Measurements from ENCODE around the gene FBXO46. TPM values are rescaled to one million over a fixed set of nuclear protein-coding genes. Genes with fewer than 3 reads are reported as not detected.

Gene FBXO46
- total RNA-seq, 8 experiments from 2014 or later, result 6.4 to 24.3 (median 8.9) TPM

DNA sequence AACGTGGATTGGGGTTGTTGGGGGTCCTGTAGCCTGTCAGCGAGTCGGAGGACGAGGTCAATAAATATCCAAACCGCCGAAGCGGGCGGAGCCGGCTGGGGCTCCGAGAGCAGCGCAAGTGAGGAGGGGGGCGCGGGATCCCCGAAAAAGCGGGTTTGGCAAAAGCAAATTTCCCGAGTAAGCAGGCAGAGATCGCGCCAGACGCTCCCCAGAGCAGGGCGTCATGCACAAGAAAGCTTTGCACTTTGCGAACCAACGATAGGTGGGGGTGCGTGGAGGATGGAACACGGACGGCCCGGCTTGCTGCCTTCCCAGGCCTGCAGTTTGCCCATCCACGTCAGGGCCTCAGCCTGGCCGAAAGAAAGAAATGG lies 39.1 kb upstream of the FBXO46 start:
- in situ Hi-C loops (cut with MboI; ENCODE audit: low pct_unique_long_range_greater_than_20kb in 2 of 9, low sequenced_read_pairs in 9 of 9, unreplicated experiment in 9 of 9), result no loop called here
- ATAC-seq (replicated peaks in 6 of 8), result peak in 6 of 8 experiments; percentile 0 to 1 (median 1)
- 0 to 8% (median 4%) methylated on average over 1 to 9 of the region's 28 CpGs; no CpG with 5 or more reads in 7 of the 10 experiments for WGBS, 10 experiments

DNA sequence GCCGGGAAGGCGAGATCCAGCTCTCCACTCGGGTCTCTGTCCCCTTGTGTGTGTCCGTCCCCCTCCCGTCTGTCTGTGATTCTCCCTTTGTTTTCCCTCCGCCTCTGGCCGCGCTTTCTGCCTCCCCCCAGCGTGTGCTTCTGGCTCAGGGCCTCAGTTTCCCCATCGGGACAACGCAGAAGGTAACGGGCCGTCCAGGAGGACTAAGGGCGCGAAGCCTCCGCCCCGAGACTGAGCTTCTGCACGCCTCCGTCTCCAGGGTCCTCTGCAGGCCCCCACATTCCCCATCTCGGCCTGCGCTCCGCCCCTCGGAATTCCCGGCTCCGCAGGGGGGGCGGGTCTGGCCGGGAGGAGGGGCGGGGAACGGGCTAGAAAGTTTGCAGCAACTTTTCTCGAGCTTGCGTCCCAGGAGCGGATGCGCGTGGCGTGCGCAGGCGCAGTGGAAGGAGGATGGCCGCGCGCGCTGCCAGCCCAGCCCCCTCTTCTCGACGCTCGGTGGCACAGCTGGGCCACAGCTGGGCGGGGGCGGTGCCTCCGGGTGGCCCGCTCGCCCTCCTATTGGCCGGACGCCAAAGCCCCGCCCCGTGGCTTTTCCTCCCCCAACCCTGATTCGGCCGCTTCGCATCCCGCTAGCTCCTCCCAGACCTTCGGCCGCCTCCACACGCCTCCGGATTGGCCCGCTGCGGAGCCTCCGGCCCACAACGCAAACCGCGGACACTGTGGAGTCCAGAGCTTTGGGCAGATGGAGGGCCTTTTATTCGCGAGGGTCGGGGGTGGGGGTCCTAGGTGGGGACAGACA lies 38.5 kb upstream of the FBXO46 start, which contains the start of gene SIX5:
TSS of gene SIX5 (minus strand) at position 269 of the 799 bp plus-strand sequence. CDS start 408 bp downstream, outside the sequence.
- peak within 1 kb of the TSS; percentile 40 to 71 (median 46) for H3K4me3 ChIP-seq
- WGBS, 10 experiments, result 4% methylated on average over 15 of the region's 70 CpGs; no CpG with 5 or more reads in 9 of the 10 experiments
- ATAC-seq (replicated peaks in 6 of 8), result peak; percentile 22 to 57 (median 52)
- H3K27ac ChIP-seq, result peak within 1 kb of the TSS; percentile 81 to 87
- H3K4me1 ChIP-seq (replicated peaks in 1 of 2), result peaks cover 10 to 22% of the 10 kb centered on the region in 2 donors
- in situ Hi-C loops (cut with MboI; ENCODE audit: low pct_unique_long_range_greater_than_20kb in 2 of 9, low sequenced_read_pairs in 9 of 9, unreplicated experiment in 9 of 9), result no loop called here

More for the DNA sequence above, 39.1 kb upstream of the FBXO46 start:
- Histone ChIP-seq H3K4me3 (peak overlapping the region; percentile 35 to 49 (median 43)), H3K27ac (peak overlapping the region; percentile 81 to 87), H3K4me1 (replicated peaks in 1 of 2) (peaks cover 4 to 16% of the 10 kb centered on the region in 2 donors)

DNA sequence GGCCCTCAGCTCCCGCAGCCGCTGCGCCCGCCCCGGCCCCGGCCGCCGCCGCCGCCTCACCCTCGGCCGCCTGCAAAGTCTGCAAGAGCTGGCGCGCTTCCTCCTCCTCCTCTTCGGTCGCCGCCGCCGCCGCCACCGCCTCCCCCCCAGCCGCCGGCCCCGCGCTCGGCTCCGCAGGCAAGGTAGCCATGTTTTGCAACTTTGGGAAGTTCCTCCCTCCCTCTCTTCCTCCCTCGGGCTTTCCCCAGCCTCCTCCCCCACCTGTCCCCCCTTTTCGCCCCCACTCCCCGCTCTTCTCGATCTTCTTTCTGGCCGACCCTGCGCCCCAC lies 37.9 kb upstream of the FBXO46 start:
- in situ Hi-C loops (cut with MboI; ENCODE audit: low pct_unique_long_range_greater_than_20kb in 2 of 9, low sequenced_read_pairs in 9 of 9, unreplicated experiment in 9 of 9), result no loop called here

DNA sequence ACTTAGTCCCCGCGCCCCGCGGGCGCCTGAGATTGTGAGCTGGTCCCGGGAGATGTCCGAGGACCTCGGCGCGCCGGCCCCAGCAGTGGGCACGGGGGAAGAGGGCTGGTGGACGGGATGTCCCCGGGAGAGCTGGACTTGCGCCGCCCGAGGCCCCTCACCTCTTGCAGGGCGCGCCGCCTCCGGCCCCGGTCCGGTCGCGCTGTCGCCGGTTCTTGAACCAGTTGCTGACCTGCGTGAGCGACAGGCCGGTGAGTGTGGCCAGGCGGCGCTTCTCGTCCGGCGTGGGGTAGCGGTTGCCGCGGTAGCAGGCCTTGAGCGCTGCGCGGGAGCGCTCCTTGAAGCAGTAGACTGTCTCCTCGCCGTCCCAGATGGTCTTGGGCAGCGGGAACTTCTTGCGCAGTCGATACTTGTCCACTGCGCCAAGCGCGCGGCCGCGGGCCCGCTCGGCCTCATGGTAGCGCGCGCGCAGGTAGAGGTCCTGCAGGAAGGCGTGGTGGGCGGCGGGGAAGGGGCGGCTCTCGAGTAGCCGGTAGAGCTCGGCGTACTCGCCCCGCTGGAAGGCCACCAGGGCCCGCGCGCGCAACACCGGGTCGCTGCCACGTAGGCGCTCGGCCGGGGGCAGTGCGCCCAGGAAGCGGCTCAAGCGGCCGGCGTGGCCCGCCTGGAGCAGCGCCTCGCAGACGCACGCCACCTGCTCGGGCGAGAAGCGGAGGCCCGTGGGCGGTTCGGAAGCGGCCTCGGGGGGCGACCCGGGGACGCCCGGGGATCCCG lies 37.4 kb upstream of the FBXO46 start:
- Histone ChIP-seq H3K4me1 (replicated peaks in 1 of 2) (peaks cover 18 to 29% of the 10 kb centered on the region in 2 donors), H3K4me3 (peak overlapping the region; percentile 40 to 71 (median 46)), H3K27ac (peak overlapping the region; percentile 39 to 81)
- WGBS, 10 experiments, result 0 to 7% (median 3%) methylated on average over 1 to 12 of the region's 102 CpGs; no CpG with 5 or more reads in 5 of the 10 experiments
- in situ Hi-C loops (cut with MboI; ENCODE audit: low pct_unique_long_range_greater_than_20kb in 2 of 9, low sequenced_read_pairs in 9 of 9, unreplicated experiment in 9 of 9), result no loop called here
- ATAC-seq (replicated peaks in 6 of 8), result peak in 3 of 8 experiments; percentile 0

More for the DNA sequence above, 37.9 kb upstream of the FBXO46 start:
- WGBS, 10 experiments, result no CpG with 5 or more reads among the region's 33 CpGs
- H3K4me3 ChIP-seq, result peak overlapping the region; percentile 40 to 71 (median 46)
- peaks cover 16 to 28% of the 10 kb centered on the region in 2 donors for H3K4me1 ChIP-seq (replicated peaks in 1 of 2)
- peak overlapping the region; percentile 39 to 81 for H3K27ac ChIP-seq
- ATAC-seq (replicated peaks in 6 of 8), result no peak

DNA sequence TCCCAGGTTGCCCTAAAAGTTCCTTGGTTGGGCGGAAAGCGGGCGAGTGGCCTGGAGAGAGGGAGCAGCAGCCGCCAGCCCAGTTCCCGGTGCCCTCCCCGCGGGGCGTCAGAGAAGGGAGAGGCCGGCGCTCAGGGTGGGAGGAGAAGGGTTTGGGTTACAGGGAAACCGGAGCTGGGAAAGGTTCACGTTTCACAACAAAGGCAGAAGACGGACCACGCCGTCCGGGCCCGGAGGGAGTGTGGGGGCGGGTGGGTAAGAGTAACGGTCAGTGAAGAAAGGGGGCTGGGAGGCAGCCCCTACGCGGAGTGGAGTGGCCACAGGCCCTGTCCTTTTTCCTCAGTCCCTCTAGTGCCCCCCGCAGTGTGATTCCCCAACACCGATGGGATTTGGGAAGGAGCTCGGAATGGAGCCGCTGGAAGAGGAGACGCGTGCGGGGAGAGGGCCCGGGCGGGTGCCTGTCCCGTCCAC lies 36.7 kb upstream of the FBXO46 start:
- peak in 3 of 8 experiments; percentile 7 to 13 (median 12) for ATAC-seq (replicated peaks in 6 of 8)
- WGBS, 10 experiments, result 0% methylated on average over 3 to 4 of the region's 31 CpGs; no CpG with 5 or more reads in 8 of the 10 experiments
- Histone ChIP-seq H3K4me1 (replicated peaks in 1 of 2) (peaks cover 18 to 29% of the 10 kb centered on the region in 2 donors), H3K4me3 (peak overlapping the region; percentile 40 to 71 (median 46)), H3K27ac (peak overlapping the region; percentile 1 to 81)
- in situ Hi-C loops (cut with MboI; ENCODE audit: low pct_unique_long_range_greater_than_20kb in 2 of 9, low sequenced_read_pairs in 9 of 9, unreplicated experiment in 9 of 9), result no loop called here

DNA sequence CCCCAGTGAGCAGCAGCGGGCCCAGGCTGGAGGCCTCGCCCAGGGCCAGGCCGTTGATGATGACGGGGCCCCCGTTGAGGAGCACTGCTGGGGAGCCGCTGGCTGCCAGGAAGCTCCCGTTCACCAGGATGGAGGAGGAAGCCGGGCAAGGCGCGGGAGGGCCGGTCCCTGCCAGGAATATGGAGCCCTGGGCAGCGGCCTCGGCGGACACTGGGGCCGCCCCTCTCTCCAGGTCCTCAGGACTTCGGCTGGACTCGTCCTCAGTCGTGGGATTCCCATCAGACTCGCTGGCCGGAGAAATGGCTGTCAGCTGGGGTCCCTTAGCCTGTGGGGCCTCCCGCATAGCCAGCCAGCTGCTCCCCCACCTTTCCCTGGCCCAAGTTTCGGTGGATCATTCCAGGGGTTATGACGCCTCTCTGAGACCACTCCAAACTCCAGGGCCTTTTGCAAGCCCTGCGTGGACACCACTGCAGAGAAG lies 36.2 kb upstream of the FBXO46 start:
- in situ Hi-C loops (cut with MboI; ENCODE audit: low pct_unique_long_range_greater_than_20kb in 2 of 9, low sequenced_read_pairs in 9 of 9, unreplicated experiment in 9 of 9), result no loop called here
- Histone ChIP-seq H3K27ac (peak overlapping the region in 1 of 2 donors; percentile 81), H3K4me1 (replicated peaks in 1 of 2) (peaks cover 18 to 29% of the 10 kb centered on the region in 2 donors), H3K4me3 (peak overlapping the region; percentile 40 to 71 (median 46))
- peak in 2 of 8 experiments; percentile 1 to 8 for ATAC-seq (replicated peaks in 6 of 8)
- WGBS, 10 experiments, result 20 to 60% (median 44%) methylated on average over 1 to 9 of the region's 24 CpGs; no CpG with 5 or more reads in 6 of the 10 experiments

DNA sequence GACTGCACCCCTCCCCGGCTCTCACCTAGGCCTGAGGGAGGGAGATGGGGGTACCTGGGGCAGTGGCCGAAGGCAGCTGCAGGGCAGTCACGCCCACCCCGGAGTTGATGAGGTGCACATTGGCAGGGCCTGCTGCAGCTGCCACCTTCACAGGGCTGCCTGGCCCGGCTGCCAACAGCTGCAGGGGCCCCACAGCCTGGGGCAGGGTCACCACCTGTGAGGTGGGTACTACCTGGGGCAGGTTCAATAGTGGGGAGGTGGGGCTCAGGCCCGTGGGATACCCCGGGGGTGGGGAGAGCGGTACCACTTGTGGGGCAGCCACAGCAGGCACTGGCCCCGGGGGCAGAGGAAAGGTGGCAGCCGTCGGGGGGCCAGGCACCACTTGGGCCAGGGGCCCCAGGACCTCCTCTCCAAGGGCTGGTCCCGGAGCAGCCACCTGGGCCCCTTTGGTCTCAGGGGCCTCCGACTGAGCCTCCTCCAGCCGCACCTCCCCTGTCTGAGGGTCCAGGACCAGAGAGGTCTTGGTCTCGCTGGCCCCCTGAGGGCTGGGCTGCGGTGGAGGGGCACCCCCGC lies 35.7 kb upstream of the FBXO46 start:
- H3K4me1 ChIP-seq (replicated peaks in 1 of 2), result peaks cover 18 to 29% of the 10 kb centered on the region in 2 donors
- in situ Hi-C loops (cut with MboI; ENCODE audit: low pct_unique_long_range_greater_than_20kb in 2 of 9, low sequenced_read_pairs in 9 of 9, unreplicated experiment in 9 of 9), result no loop called here
- 60 to 90% methylated on average over 2 to 3 of the region's 17 CpGs; no CpG with 5 or more reads in 8 of the 10 experiments for WGBS, 10 experiments
- H3K27ac ChIP-seq, result no peak overlapping the region
- no peak for ATAC-seq (replicated peaks in 6 of 8)
- H3K4me3 ChIP-seq, result peak overlapping the region in 3 of 5 donors; percentile 46 to 71 (median 61)

DNA sequence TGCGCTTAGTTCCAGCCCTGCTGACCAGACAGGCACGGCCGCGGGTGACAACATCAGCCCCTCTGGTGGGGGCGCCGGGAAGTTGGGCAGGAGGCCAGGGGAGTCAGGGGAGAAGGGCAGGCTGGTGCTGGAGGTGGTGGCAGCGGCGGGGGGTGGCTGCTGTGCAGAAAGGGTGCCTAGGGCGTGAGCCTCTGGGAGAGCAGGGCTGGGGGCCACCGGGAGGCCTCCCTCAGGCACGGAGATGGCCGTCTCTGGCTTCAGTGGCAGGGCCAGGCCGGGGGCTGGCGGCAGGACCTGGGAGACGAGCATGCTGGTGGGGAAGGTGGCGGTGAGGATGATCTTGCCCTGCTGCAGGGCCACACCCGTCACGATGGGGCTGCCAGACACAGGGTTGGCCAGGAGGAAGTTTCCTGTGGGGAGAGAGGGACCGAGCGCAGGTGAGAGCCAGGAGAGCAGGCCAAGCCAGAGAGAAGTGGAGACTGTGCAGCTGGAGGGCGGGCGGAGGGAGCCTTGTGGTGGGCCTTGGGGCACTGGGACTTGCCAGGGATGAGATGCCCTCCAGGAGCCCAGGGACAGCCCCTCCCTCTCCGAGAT lies 35.1 kb upstream of the FBXO46 start:
- in situ Hi-C loops (cut with MboI; ENCODE audit: low pct_unique_long_range_greater_than_20kb in 2 of 9, low sequenced_read_pairs in 9 of 9, unreplicated experiment in 9 of 9), result no loop called here
- Histone ChIP-seq H3K4me3 (no peak overlapping the region), H3K27ac (no peak overlapping the region), H3K4me1 (replicated peaks in 1 of 2) (peaks cover 18 to 29% of the 10 kb centered on the region in 2 donors)
- no peak for ATAC-seq (replicated peaks in 6 of 8)
- 98 to 100% methylated on average over 4 to 8 of the region's 23 CpGs; no CpG with 5 or more reads in 8 of the 10 experiments for WGBS, 10 experiments

DNA sequence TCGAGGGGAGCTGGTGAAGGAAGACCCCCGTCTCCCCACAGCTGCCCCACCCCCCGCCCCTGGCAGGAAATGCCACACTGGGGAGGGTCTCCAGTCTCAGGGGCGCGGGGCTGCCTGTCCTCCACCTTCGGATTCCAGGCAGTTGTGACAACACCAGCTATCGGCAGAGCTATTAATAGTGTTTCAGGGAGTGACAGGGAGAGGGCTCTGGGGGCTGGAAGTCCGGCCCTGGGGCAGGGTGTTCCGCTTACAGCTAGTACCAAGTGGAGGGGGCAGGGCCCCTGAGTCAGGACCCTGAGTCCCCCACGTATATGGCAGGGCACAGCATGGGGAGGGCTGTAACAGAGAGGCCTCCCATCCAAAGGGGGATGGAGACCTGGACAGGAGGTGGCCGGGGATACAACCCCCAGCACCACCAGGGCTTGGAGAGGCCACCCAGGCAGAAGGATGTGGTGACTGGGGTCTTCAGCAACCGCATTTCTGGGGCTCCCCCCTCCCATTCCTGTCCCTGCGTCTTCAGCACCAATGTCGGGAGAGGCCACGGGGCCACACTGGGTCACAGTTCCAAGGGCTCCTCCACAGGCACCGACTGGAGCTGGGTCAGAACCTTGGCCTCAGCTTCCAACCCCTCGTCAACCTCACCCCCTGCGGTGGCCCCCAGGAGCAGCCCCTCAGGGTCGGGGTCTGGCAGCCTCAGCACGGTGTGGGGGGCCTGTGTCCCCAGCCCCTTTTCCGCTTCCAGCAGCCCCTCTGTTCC lies 34.4 kb upstream of the FBXO46 start:
- in situ Hi-C loops (cut with MboI; ENCODE audit: low pct_unique_long_range_greater_than_20kb in 2 of 9, low sequenced_read_pairs in 9 of 9, unreplicated experiment in 9 of 9), result no loop called here
- ATAC-seq (replicated peaks in 6 of 8), result no peak
- Histone ChIP-seq H3K27ac (no peak overlapping the region), H3K4me1 (replicated peaks in 1 of 2) (peaks cover 18 to 29% of the 10 kb centered on the region in 2 donors), H3K4me3 (no peak overlapping the region)
- WGBS, 10 experiments, result 0 to 100% (median 86%) methylated on average over 1 to 2 of the region's 21 CpGs; no CpG with 5 or more reads in 7 of the 10 experiments

DNA sequence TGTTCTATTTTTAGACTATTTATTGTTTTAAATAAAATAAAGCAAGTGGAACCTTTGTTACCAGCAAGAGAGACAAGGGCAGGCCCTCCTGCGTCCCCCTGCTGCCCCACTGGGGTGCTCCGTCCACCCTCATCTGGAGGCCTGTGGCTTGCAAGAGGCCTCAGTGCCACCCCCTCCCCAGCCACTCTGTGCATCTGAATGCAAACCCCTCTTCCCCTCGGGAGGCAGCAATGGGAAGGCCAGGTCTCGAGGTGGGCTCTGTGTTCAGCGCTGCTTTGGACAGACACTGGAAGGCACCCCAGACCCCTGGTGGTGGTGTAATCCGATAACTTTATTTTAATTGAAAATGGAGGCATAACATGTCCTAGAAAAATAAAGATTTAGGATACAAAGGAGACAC lies 33.8 kb upstream of the FBXO46 start:
- 30 to 67% (median 31%) methylated on average over 1 to 2 of the region's 6 CpGs; no CpG with 5 or more reads in 7 of the 10 experiments for WGBS, 10 experiments
- in situ Hi-C loops (cut with MboI; ENCODE audit: low pct_unique_long_range_greater_than_20kb in 2 of 9, low sequenced_read_pairs in 9 of 9, unreplicated experiment in 9 of 9), result no loop called here
- peaks cover 18 to 29% of the 10 kb centered on the region in 2 donors for H3K4me1 ChIP-seq (replicated peaks in 1 of 2)
- ATAC-seq (replicated peaks in 6 of 8), result no peak
- H3K27ac ChIP-seq, result no peak overlapping the region
- H3K4me3 ChIP-seq, result no peak overlapping the region

DNA sequence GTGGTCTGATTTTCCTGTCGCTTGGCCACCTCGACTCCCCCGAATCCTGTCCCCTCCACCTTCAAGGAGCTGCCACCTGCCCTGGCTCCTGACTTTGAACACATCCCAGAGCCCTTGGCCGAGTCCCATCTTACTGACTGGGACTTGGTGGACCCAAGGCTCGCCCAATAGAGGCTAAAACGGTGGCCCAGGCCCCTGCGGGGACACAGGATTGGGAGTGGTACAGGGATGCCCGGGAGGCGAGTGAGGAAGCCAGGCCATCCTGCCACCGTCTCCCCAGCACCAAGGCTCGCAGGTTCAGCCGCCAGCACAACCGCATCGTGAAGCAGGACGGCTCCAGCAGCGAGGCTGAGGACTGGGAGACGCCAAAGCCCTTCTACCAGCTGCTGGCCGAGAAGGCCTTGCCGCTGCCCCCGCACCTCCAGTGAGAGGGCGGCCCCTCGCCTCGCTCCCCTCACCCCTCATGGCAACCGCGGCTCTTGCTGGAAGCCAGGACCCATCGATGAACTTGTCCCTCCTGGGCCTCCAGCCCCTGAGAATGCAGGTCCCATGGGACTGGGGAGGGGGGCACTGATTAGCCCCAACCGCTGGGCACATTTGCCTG lies 33.1 kb upstream of the FBXO46 start:
- H3K27ac ChIP-seq, result no peak overlapping the region
- in situ Hi-C loops (cut with MboI; ENCODE audit: low pct_unique_long_range_greater_than_20kb in 2 of 9, low sequenced_read_pairs in 9 of 9, unreplicated experiment in 9 of 9), result no loop called here

More for the DNA sequence above, 33.1 kb upstream of the FBXO46 start:
- Histone ChIP-seq H3K4me3 (no peak overlapping the region), H3K4me1 (replicated peaks in 1 of 2) (peaks cover 18 to 29% of the 10 kb centered on the region in 2 donors)
- 59 to 100% (median 68%) methylated on average over 2 to 9 of the region's 27 CpGs; no CpG with 5 or more reads in 6 of the 10 experiments for WGBS, 10 experiments
- ATAC-seq (replicated peaks in 6 of 8), result no peak
